GM23338 (cell line): ENCODE data around the gene CA6. TPM values are rescaled to one million over a fixed set of nuclear protein-coding genes. Genes with fewer than 3 reads are reported as not detected.

Experiments
- ATAC-seq: fragments of 200-7000 bp; cut with Tn5 transposase; 3 replicates; pipeline ENCODE4 v1.9.1; 2020
- DNase-seq: peaks from one replicate; pipeline ENCODE4 v3.0.0-alpha.2; 2015; ENCODE audit warnings: low spot score
- H2AFZ ChIP-seq: fragments of 200-600 bp; sonication (generic); 2 replicates; pipeline ENCODE4 v1.8.0; 2016; ENCODE audit warnings: antibody characterized with exemption, mild to moderate bottlenecking, moderate library complexity
- H3F3A ChIP-seq: fragments of 200-600 bp; sonication (generic); replicated peaks from 2 replicates; pipeline ENCODE4 v1.8.0; 2017; ENCODE audit warnings: antibody characterized with exemption, mixed run types, low read depth
- H3K27ac ChIP-seq: fragments of 200-600 bp; sonication (generic); 2 replicates; pipeline ENCODE4 v1.6.1; 2016; ENCODE audit warnings: low read depth
- H3K27me3 ChIP-seq: fragments of 200-600 bp; sonication (generic); 2 replicates; pipeline ENCODE4 v1.8.0; 2016; ENCODE audit warnings: mild to moderate bottlenecking, mixed run types, moderate library complexity; ENCODE audit not compliant: insufficient read depth
- H3K36me3 ChIP-seq: fragments of 200-600 bp; sonication (generic); 2 replicates; pipeline ENCODE4 v1.8.0; 2016; ENCODE audit warnings: mild to moderate bottlenecking; ENCODE audit not compliant: insufficient read depth
- H3K4me1 ChIP-seq: fragments of 200-600 bp; sonication (generic); 2 replicates; pipeline ENCODE4 v1.8.0; 2016; ENCODE audit warnings: mild to moderate bottlenecking, moderate library complexity; ENCODE audit not compliant: insufficient read depth
- H3K4me2 ChIP-seq: fragments of 200-600 bp; sonication (generic); 2 replicates; pipeline ENCODE4 v1.7.1; 2017; ENCODE audit warnings: mixed run types
- H3K4me3 ChIP-seq: fragments of 200-600 bp; sonication (generic); 2 replicates; pipeline ENCODE4 v1.6.1; 2016; ENCODE audit warnings: mixed run types
- H3K79me2 ChIP-seq: fragments of 200-600 bp; sonication (generic); replicated peaks from 2 replicates; pipeline ENCODE4 v1.8.0; 2017; ENCODE audit warnings: mild to moderate bottlenecking; ENCODE audit not compliant: insufficient read depth
- H3K9me2 ChIP-seq: fragments of 200-600 bp; sonication (generic); 2 replicates; pipeline ENCODE4 v1.8.0; 2017; ENCODE audit not compliant: insufficient read depth
- H4K20me1 ChIP-seq: fragments of 200-600 bp; sonication (generic); replicated peaks from 2 replicates; pipeline ENCODE4 v1.8.0; 2017; ENCODE audit warnings: mild to moderate bottlenecking; ENCODE audit not compliant: insufficient read depth
- H3K27ac Mint-ChIP-seq: 2 replicates; pipeline ENCODE4 v1.8.0; 2020; ENCODE audit warnings: inconsistent platforms, mild to moderate bottlenecking, moderate library complexity, mixed read lengths
- H3K27me3 Mint-ChIP-seq: 3 replicates; pipeline ENCODE4 v1.8.0; 2022; ENCODE audit warnings: low read depth, mild to moderate bottlenecking, moderate library complexity, mixed read lengths, inconsistent platforms; ENCODE audit not compliant: insufficient read depth, poor library complexity
- H3K36me3 Mint-ChIP-seq: 3 replicates; pipeline ENCODE4 v1.8.0; 2021; ENCODE audit warnings: low read depth, mild to moderate bottlenecking, inconsistent platforms, moderate library complexity, mixed read lengths
- H3K4me1 Mint-ChIP-seq: 3 replicates; pipeline ENCODE4 v1.8.0; 2020; ENCODE audit warnings: mild to moderate bottlenecking, inconsistent platforms, mixed read lengths
- H3K4me3 Mint-ChIP-seq: 3 replicates; pipeline ENCODE4 v1.8.0; 2021; ENCODE audit warnings: moderate library complexity, mild to moderate bottlenecking, inconsistent platforms, mixed read lengths
- H3K9me3 Mint-ChIP-seq: 3 replicates; pipeline ENCODE4 v1.8.0; 2020; ENCODE audit warnings: moderate library complexity, mild to moderate bottlenecking, inconsistent platforms, mixed read lengths
- CREB1 ChIP-seq: fragments of 250-450 bp; sonication (Bioruptor Pico); IDR thresholded peaks from 2 replicates; pipeline ENCODE4 v1.5.0; 2020; ENCODE audit warnings: low read depth, mild to moderate bottlenecking, moderate library complexity
- CTCF ChIP-seq, 2 experiments: fragments of 200-600 bp in 1 of 2; sonication (generic) in 1 of 2; conservative IDR thresholded peaks; 2 replicates each; pipeline versions ENCODE4 v1.5.1 to v1.6.1; 2016 to 2017; ENCODE audit warnings: antibody characterized with exemption in 2 of 2, low read depth in 2 of 2, mild to moderate bottlenecking in 2 of 2, moderate library complexity in 1 of 2
- ETS1 ChIP-seq: IDR thresholded peaks from 2 replicates; pipeline ENCODE4 v1.6.1; 2016; ENCODE audit warnings: antibody characterized with exemption
- EZH2 ChIP-seq: fragments of 200-600 bp; sonication (generic); IDR thresholded peaks from one replicate; pipeline ENCODE4 v1.8.0; 2017; ENCODE audit warnings: antibody characterized with exemption, mild to moderate bottlenecking, low read depth; ENCODE audit not compliant: unreplicated experiment
- EZH2phosphoT487 ChIP-seq: fragments of 200-600 bp; sonication (generic); IDR thresholded peaks from one replicate; pipeline ENCODE4 v1.8.1; 2018; ENCODE audit warnings: antibody characterized with exemption; ENCODE audit not compliant: unreplicated experiment
- JUNB ChIP-seq: IDR thresholded peaks from one replicate; pipeline ENCODE4 v1.6.1; 2016; ENCODE audit warnings: antibody characterized with exemption; ENCODE audit not compliant: unreplicated experiment
- NANOG ChIP-seq: IDR thresholded peaks from 2 replicates; pipeline ENCODE4 v1.6.1; 2016; ENCODE audit warnings: antibody characterized with exemption, borderline replicate concordance
- POLR2AphosphoS5 ChIP-seq: IDR thresholded peaks from 2 replicates; pipeline ENCODE4 v1.6.1; 2016; ENCODE audit warnings: antibody characterized with exemption, low read depth
- REST ChIP-seq: IDR thresholded peaks from one replicate; pipeline ENCODE4 v1.6.1; 2018; ENCODE audit warnings: antibody characterized with exemption; ENCODE audit not compliant: unreplicated experiment
- STAT1 ChIP-seq: IDR thresholded peaks from one replicate; pipeline ENCODE4 v1.6.1; 2016; ENCODE audit warnings: antibody characterized with exemption; ENCODE audit not compliant: unreplicated experiment
- ZNF114 ChIP-seq: fragments of 250-450 bp; sonication (Bioruptor Pico); IDR thresholded peaks from 2 replicates; pipeline ENCODE4 v1.5.0; 2020; ENCODE audit warnings: mild to moderate bottlenecking, moderate library complexity
- ZNF331 ChIP-seq: fragments of 250-450 bp; sonication (Bioruptor Pico); IDR thresholded peaks from 2 replicates; pipeline ENCODE4 v1.5.0; 2020; ENCODE audit warnings: low read depth, mild to moderate bottlenecking, moderate library complexity
- ZNF462 ChIP-seq: fragments of 250-450 bp; sonication (Bioruptor Pico); IDR thresholded peaks from 2 replicates; pipeline ENCODE4 v1.5.0; 2020; ENCODE audit warnings: mild to moderate bottlenecking, moderate library complexity
- polyA plus RNA-seq: library from polyadenylated mRNA; unstranded; fragments of >200 nt; fragmentation: Nextera tagmentation; extraction: Ambion mirVana; gene quantifications from 2 replicates; pipeline ENCODE4 v1.2.1, GENCODE V29; 2016
- total RNA-seq: library from RNA; depleted of rRNA; stranded (reverse); fragments of >200 nt; shearing (Covaris generic); gene quantifications from 2 replicates; pipeline ENCODE4 v1.2.3, GENCODE V29; 2014

CA6 gene
- total and polyA plus RNA-seq, 2 experiments from 2014 or later = not detected

GRCh38 chr1:9009438-9010370, 64.0 kb downstream of the CA6 start:
- no peaks in the 10 kb centered on the region for H3K4me1 ChIP-seq
- Mint-ChIP-seq H3K36me3 (no peaks in the 10 kb centered on the region), H3K9me3 (no peaks in the 10 kb centered on the region; the same call in 2 of the 3 replicates), H3K27ac (peak overlapping the region; percentile 97), H3K4me3 (no peak overlapping the region), H3K27me3 (peaks cover 13% of the 10 kb centered on the region), H3K4me1 (peaks cover 6% of the 10 kb centered on the region; the same call in 2 of the 3 replicates)
- DNase-seq (peak; percentile 83), ATAC-seq (peak; percentile 93)
- no peak for TF ChIP-seq STAT1
- no peak for TF ChIP-seq EZH2
- TF ChIP-seq ZNF114 = no peak
- no peak for TF ChIP-seq ZNF331 (CRISPR knock-in tag)
- TF ChIP-seq CREB1 (CRISPR knock-in tag) = peak; percentile 83
- no peak for TF ChIP-seq REST
- TF ChIP-seq POLR2AphosphoS5 = peak; percentile 84
- no peak for TF ChIP-seq ZNF462 (CRISPR knock-in tag)
- peak; percentile 82 to 97 for TF ChIP-seq CTCF (conservative IDR thresholded peaks at IDR 0.05; ENCODE audit: low read depth in 2 of 2)
- TF ChIP-seq EZH2phosphoT487 = no peak
- no peak for TF ChIP-seq NANOG
- 0 out of 2 replicates have a peak, but pooled peaks have one; percentile 10 for TF ChIP-seq ETS1
- no peak for TF ChIP-seq JUNB
- H3K27ac ChIP-seq = no peak overlapping the region
- H3K36me3 ChIP-seq = no peaks in the 10 kb centered on the region
- H3K4me2 ChIP-seq = no peak overlapping the region
- no peak overlapping the region for H3K4me3 ChIP-seq
- H4K20me1 ChIP-seq = no peaks in the 10 kb centered on the region
- H2AFZ ChIP-seq = no peak overlapping the region
- no peaks in the 10 kb centered on the region for H3K9me2 ChIP-seq
- H3F3A ChIP-seq = no peaks in the 10 kb centered on the region
- H3K27me3 ChIP-seq = no peaks in the 10 kb centered on the region
- no peaks in the 10 kb centered on the region for H3K79me2 ChIP-seq
